ENCODE measurements around the gene MIA3. TPM values are rescaled to one million over a fixed set of nuclear protein-coding genes. Genes with fewer than 3 reads are reported as not detected.

Gene MIA3
- total and polyA plus RNA-seq, 9 of the 15 experiments (the other 6 are each of a cell fraction or from before 2014, with no cell fraction given), result 21.6 to 89.4 (median 40.8) TPM

DNA sequence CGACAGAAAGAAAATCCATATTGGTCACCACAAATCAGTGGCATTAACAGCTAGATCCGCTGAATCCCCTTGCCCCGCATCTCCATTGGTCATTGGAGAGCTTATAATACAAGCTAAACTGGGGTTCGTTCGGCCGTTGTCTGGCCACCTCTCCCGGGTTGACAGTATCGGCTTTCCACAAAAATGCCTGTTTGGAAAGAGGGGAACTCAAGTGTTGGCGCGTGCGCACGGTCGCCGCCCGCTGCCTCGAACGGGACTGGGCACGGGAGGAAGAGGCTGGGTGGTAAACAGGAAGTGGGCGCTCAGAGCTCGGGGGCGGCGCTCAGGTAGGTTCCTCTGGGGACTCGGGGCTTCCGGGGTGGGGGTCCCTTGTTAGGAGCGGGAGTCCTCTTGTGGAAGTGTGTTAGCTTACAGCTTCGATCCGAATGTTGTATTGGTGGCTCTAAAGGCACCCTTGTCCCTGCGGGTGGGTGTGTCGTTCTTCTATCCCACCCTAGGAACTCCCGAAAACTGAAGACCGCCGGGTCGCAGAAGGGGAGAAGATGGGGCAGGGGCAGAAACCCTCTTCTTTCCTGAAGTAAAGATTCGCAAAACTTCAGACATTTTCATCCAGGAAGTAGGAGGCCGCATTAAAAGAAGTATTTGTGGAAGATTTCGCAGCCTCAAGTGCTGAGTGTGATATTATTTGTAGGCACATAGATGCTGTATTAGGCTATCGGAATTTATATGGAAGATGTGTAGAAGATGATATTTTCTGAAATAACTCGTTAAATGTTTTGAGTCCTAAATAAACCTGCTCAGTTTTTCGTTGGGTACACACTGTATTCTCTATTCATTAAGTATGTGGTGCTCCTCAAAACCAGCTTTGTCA lies 95.4 kb downstream of the MIA3 start (continued):
- TF ChIP-seq, protein P1, sequence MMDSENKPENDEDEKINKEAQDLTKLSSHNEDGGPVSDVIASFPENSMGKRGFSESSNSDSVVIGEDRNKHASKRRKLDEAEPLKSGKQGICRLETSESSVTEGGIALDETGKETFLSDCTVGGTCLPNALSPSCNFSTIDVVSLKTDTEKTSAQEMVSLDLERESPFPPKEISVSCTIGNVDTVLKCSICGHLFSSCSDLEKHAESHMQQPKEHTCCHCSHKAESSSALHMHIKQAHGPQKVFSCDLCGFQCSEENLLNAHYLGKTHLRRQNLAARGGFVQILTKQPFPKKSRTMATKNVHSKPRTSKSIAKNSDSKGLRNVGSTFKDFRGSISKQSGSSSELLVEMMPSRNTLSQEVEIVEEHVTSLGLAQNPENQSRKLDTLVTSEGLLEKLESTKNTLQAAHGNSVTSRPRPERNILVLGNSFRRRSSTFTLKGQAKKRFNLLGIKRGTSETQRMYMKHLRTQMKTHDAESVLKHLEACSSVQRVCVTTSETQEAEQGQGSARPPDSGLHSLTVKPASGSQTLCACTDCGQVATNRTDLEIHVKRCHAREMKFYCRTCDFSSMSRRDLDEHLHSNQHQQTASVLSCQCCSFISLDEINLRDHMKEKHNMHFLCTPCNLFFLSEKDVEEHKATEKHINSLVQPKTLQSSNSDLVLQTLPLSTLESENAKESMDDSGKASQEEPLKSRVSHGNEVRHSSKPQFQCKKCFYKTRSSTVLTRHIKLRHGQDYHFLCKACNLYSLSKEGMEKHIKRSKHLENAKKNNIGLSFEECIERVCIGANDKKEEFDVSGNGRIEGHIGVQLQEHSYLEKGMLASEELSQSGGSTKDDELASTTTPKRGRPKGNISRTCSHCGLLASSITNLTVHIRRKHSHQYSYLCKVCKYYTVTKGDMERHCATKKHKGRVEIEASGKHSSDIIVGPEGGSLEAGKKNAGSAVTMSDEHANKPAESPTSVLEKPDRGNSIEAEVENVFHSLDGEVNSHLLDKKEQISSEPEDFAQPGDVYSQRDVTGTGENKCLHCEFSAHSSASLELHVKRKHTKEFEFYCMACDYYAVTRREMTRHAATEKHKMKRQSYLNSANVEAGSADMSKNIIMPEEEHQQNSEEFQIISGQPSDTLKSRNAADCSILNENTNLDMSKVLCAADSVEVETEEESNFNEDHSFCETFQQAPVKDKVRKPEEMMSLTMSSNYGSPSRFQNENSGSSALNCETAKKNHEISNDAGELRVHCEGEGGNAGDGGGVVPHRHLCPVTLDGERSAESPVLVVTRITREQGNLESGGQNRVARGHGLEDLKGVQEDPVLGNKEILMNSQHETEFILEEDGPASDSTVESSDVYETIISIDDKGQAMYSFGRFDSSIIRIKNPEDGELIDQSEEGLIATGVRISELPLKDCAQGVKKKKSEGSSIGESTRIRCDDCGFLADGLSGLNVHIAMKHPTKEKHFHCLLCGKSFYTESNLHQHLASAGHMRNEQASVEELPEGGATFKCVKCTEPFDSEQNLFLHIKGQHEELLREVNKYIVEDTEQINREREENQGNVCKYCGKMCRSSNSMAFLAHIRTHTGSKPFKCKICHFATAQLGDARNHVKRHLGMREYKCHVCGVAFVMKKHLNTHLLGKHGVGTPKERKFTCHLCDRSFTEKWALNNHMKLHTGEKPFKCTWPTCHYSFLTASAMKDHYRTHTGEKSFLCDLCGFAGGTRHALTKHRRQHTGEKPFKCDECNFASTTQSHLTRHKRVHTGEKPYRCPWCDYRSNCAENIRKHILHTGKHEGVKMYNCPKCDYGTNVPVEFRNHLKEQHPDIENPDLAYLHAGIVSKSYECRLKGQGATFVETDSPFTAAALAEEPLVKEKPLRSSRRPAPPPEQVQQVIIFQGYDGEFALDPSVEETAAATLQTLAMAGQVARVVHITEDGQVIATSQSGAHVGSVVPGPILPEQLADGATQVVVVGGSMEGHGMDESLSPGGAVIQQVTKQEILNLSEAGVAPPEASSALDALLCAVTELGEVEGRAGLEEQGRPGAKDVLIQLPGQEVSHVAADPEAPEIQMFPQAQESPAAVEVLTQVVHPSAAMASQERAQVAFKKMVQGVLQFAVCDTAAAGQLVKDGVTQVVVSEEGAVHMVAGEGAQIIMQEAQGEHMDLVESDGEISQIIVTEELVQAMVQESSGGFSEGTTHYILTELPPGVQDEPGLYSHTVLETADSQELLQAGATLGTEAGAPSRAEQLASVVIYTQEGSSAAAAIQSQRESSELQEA (IDR thresholded peaks at IDR 0.05; ENCODE audit: low read depth), result no peak
- peak; percentile 75 for TF ChIP-seq HCFC1 (IDR thresholded peaks at IDR 0.05; ENCODE audit: low read depth, low read length)
- peak in 1 of 2 experiments; percentile 65; a peak in 2 of 4 replicates for TF ChIP-seq RCOR1 (IDR thresholded peaks at IDR 0.05; ENCODE audit: borderline replicate concordance in 1 of 2, low read depth in 2 of 2, low read length in 2 of 2)
- TF ChIP-seq KDM5B (IDR thresholded peaks at IDR 0.05; ENCODE audit: insufficient replicate concordance, low read depth, low read length), result peak; percentile 50
- TF ChIP-seq, protein P2, sequence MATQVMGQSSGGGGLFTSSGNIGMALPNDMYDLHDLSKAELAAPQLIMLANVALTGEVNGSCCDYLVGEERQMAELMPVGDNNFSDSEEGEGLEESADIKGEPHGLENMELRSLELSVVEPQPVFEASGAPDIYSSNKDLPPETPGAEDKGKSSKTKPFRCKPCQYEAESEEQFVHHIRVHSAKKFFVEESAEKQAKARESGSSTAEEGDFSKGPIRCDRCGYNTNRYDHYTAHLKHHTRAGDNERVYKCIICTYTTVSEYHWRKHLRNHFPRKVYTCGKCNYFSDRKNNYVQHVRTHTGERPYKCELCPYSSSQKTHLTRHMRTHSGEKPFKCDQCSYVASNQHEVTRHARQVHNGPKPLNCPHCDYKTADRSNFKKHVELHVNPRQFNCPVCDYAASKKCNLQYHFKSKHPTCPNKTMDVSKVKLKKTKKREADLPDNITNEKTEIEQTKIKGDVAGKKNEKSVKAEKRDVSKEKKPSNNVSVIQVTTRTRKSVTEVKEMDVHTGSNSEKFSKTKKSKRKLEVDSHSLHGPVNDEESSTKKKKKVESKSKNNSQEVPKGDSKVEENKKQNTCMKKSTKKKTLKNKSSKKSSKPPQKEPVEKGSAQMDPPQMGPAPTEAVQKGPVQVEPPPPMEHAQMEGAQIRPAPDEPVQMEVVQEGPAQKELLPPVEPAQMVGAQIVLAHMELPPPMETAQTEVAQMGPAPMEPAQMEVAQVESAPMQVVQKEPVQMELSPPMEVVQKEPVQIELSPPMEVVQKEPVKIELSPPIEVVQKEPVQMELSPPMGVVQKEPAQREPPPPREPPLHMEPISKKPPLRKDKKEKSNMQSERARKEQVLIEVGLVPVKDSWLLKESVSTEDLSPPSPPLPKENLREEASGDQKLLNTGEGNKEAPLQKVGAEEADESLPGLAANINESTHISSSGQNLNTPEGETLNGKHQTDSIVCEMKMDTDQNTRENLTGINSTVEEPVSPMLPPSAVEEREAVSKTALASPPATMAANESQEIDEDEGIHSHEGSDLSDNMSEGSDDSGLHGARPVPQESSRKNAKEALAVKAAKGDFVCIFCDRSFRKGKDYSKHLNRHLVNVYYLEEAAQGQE (IDR thresholded peaks at IDR 0.05; ENCODE audit: borderline replicate concordance), result peak; percentile 96
- TF ChIP-seq, protein P2 (CRISPR knock-in tag; IDR thresholded peaks at IDR 0.05; ENCODE audit: low read depth), result no peak
- TF ChIP-seq, protein P3, sequence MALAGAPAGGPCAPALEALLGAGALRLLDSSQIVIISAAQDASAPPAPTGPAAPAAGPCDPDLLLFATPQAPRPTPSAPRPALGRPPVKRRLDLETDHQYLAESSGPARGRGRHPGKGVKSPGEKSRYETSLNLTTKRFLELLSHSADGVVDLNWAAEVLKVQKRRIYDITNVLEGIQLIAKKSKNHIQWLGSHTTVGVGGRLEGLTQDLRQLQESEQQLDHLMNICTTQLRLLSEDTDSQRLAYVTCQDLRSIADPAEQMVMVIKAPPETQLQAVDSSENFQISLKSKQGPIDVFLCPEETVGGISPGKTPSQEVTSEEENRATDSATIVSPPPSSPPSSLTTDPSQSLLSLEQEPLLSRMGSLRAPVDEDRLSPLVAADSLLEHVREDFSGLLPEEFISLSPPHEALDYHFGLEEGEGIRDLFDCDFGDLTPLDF (CRISPR knock-in tag; IDR thresholded peaks at IDR 0.05), result no peak
